DND-41 (cell line): Measurements from ENCODE around the gene DPF3.

ENCODE experiments used
- EZH2 ChIP-seq: IDR thresholded peaks from 3 replicates; pipeline ENCODE4 v1.6.1; 2012; ENCODE audit warnings: borderline replicate concordance, low read depth, mild to moderate bottlenecking, moderate library complexity, low read length, inconsistent platforms; ENCODE audit not compliant: severe bottlenecking
- TF ChIP-seq, protein P1 (sequence below): IDR thresholded peaks from 2 replicates; pipeline ENCODE4 v1.5.1; 2012; ENCODE audit warnings: borderline replicate concordance, low read length, moderate library complexity, mild to moderate bottlenecking; ENCODE audit not compliant: poor library complexity, severe bottlenecking; ENCODE audit errors: extremely low read depth

DNA sequence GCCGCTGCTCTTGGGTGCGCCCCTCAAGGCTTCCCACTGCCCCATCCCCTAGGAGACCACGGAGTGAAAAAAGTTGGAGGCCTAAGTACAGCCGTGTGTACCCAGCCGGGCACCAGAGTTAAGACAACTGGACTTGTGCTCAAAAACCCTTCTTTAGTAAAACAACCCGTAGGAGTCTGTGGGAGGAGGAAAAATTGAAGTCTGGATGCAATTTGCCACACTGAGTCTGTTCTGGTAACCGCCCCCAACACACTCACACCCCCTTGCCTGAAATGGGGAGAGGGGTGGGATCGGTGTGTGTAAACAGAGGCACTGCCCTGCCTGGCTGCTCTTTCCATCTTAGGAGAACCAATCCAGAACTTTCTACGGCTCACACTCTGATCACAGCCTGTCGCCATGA, 41.7 kb downstream of the DPF3 start:
- TF ChIP-seq, protein P1, sequence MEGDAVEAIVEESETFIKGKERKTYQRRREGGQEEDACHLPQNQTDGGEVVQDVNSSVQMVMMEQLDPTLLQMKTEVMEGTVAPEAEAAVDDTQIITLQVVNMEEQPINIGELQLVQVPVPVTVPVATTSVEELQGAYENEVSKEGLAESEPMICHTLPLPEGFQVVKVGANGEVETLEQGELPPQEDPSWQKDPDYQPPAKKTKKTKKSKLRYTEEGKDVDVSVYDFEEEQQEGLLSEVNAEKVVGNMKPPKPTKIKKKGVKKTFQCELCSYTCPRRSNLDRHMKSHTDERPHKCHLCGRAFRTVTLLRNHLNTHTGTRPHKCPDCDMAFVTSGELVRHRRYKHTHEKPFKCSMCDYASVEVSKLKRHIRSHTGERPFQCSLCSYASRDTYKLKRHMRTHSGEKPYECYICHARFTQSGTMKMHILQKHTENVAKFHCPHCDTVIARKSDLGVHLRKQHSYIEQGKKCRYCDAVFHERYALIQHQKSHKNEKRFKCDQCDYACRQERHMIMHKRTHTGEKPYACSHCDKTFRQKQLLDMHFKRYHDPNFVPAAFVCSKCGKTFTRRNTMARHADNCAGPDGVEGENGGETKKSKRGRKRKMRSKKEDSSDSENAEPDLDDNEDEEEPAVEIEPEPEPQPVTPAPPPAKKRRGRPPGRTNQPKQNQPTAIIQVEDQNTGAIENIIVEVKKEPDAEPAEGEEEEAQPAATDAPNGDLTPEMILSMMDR: no peak
- no peak for TF ChIP-seq EZH2
